Measurements from ENCODE around the gene WASHC3. TPM values are rescaled to one million over a fixed set of nuclear protein-coding genes. Genes with fewer than 3 reads are reported as not detected.

The WASHC3 gene, protein sequence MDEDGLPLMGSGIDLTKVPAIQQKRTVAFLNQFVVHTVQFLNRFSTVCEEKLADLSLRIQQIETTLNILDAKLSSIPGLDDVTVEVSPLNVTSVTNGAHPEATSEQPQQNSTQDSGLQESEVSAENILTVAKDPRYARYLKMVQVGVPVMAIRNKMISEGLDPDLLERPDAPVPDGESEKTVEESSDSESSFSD
- 10 to 100 TPM; 68.1 to 99.9 (median 74.1) TPM for total RNA-seq

DNA sequence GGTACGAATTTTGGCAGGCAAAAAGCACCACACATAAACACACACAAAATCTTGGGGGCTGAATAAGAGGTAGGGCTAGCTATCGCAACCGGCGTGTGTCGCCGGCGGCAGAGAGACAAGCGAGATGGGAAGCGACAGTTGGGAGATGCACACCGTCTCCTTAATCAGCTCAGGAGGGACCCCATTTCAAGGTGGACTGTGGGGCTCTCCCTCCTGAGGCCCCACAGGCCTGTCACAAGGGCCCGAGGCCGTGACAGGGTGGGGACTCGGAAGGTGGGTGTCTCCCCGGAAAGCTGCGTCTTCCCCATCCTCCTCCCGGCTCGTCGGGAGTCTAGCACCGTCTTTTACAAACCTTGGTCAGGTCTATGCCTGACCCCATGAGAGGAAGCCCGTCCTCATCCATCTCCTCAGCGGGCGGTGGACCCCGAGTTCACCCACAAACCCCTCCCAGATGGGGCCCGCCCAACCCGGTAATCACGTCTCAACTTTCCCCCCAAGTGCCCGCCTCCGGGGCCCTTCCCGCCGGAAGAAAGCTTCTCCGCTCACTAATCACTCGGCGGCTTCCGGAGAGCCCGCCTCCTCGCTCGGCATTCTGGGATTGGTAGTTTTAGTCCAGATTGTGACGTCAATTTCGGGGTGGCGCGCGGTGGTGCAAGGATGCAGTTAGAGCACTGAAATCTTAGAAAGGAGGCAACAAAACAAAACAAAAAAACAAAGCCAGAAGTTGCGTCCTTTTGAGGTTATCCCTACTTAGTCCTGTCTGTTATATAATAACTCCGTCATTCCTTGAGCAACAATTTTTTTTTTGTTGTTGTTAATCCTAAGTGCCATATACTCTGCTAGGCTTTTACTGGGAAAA is at the start of gene WASHC3:
WASHC3 (minus strand) TSS at position 432 of the 859 bp plus-strand sequence; CDS start at position 403, 29 bp downstream.
- no peaks in the 10 kb centered on the region for H3K27me3 ChIP-seq
- intact Hi-C loops (cut with DNase I; ENCODE audit: low total_unique reads), result no loop called here
- H3K36me3 ChIP-seq, result no peaks in the 10 kb centered on the region
- TF ChIP-seq POLR2AphosphoS5 (IDR thresholded peaks at IDR 0.05) (peak; percentile 83 to 92 (median 84)), POLR2A (IDR thresholded peaks at IDR 0.05) (peak; percentile 71)
- TF ChIP-seq, protein P1, sequence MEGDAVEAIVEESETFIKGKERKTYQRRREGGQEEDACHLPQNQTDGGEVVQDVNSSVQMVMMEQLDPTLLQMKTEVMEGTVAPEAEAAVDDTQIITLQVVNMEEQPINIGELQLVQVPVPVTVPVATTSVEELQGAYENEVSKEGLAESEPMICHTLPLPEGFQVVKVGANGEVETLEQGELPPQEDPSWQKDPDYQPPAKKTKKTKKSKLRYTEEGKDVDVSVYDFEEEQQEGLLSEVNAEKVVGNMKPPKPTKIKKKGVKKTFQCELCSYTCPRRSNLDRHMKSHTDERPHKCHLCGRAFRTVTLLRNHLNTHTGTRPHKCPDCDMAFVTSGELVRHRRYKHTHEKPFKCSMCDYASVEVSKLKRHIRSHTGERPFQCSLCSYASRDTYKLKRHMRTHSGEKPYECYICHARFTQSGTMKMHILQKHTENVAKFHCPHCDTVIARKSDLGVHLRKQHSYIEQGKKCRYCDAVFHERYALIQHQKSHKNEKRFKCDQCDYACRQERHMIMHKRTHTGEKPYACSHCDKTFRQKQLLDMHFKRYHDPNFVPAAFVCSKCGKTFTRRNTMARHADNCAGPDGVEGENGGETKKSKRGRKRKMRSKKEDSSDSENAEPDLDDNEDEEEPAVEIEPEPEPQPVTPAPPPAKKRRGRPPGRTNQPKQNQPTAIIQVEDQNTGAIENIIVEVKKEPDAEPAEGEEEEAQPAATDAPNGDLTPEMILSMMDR (IDR thresholded peaks at IDR 0.05), result no peak
- H3K4me3 ChIP-seq, result peak within 1 kb of the TSS; percentile 81 to 94 (median 86)
- DNase-seq (ENCODE audit: low spot score in 2 of 2), result peak; percentile 94
- no peaks in the 10 kb centered on the region for H3K4me1 ChIP-seq
- H3K9me3 ChIP-seq, result no peaks in the 10 kb centered on the region
- H3K27ac ChIP-seq, result peak within 1 kb of the TSS; percentile 95 to 96

DNA sequence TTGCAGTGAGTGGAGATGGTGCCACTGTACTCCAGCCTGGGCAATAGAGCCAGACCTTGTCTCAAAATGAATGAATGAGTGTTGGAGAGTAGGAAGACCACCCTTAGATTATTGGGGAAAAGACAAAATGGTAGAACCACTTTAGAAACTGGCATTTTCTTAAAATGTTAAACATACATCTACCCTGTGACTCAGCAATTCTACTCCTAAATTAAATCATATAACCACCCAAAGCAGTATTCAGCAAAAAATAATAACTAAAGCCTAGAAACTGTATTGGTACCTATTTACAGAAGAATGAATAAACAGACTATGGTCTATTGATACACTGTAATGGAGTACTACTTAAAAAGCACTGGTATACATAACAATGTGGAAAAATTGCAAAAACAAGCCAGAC is 49.0 kb upstream of the WASHC3 start:
- Histone ChIP-seq H3K27ac (no peak overlapping the region), H3K9me3 (no peaks in the 10 kb centered on the region), H3K27me3 (no peaks in the 10 kb centered on the region), H3K4me1 (no peaks in the 10 kb centered on the region), H3K36me3 (peaks cover 11% of the 10 kb centered on the region), H3K4me3 (no peak overlapping the region)
- intact Hi-C loops (cut with DNase I; ENCODE audit: low total_unique reads), result no loop called here
- TF ChIP-seq POLR2AphosphoS5 (IDR thresholded peaks at IDR 0.05), result no peak
- TF ChIP-seq POLR2A (IDR thresholded peaks at IDR 0.05), result no peak
- TF ChIP-seq, protein P1 (IDR thresholded peaks at IDR 0.05), result no peak
- DNase-seq (ENCODE audit: low spot score in 2 of 2), result no peak

DNA sequence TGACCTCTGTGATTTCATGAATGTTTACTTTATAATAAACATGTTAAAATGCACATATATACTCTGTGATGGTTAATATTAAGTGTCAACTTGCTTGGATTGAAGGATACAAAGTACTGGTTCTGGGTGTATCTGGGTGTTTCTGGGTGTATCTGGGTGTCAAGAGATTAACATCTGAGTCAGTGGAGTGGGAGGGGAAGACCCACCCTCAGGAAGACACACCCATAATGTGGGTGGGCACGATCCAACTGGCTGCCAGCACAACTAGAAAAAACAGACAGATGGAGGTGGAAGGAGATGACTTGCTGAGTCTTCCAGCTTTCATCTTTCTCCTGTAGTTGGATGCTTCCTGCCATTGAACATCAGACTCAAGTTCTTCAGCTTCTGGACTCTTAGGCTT is 46.2 kb upstream of the WASHC3 start:
- TF ChIP-seq, protein P1 (IDR thresholded peaks at IDR 0.05), result no peak
- TF ChIP-seq POLR2A (IDR thresholded peaks at IDR 0.05), result no peak
- TF ChIP-seq POLR2AphosphoS5 (IDR thresholded peaks at IDR 0.05), result no peak
- Histone ChIP-seq H3K4me1 (no peaks in the 10 kb centered on the region), H3K4me3 (no peak overlapping the region), H3K27me3 (no peaks in the 10 kb centered on the region), H3K9me3 (no peaks in the 10 kb centered on the region), H3K27ac (no peak overlapping the region), H3K36me3 (peaks cover 10% of the 10 kb centered on the region)
- intact Hi-C loops (cut with DNase I; ENCODE audit: low total_unique reads), result no loop called here
- DNase-seq (ENCODE audit: low spot score in 2 of 2), result no peak

DNA sequence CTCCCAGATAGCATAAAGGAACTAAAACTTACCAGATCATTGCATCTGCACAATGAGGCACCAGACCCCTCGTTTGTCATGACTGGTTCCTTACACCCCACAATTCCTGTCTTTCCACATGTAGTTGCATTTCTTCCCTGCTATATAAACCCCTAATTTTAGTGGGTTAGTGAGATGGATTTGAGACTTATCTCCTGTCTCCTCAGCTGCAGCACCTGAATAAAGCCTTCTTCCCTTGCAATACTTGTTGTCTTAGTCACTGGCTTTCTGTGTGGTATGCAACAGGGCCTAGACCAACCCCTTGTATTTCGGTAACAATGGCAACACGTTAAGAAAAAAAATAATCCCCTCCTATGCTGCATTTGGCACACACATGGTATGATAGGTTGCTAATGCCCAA is 45.1 kb upstream of the WASHC3 start:
- Histone ChIP-seq H3K9me3 (no peaks in the 10 kb centered on the region), H3K27me3 (no peaks in the 10 kb centered on the region), H3K27ac (no peak overlapping the region), H3K36me3 (peaks cover 10% of the 10 kb centered on the region), H3K4me1 (no peaks in the 10 kb centered on the region), H3K4me3 (no peak overlapping the region)
- intact Hi-C loops (cut with DNase I; ENCODE audit: low total_unique reads), result no loop called here
- TF ChIP-seq, protein P1 (IDR thresholded peaks at IDR 0.05), result no peak
- TF ChIP-seq POLR2A (IDR thresholded peaks at IDR 0.05) (no peak), POLR2AphosphoS5 (IDR thresholded peaks at IDR 0.05) (no peak)
- no peak for DNase-seq (ENCODE audit: low spot score in 2 of 2)

DNA sequence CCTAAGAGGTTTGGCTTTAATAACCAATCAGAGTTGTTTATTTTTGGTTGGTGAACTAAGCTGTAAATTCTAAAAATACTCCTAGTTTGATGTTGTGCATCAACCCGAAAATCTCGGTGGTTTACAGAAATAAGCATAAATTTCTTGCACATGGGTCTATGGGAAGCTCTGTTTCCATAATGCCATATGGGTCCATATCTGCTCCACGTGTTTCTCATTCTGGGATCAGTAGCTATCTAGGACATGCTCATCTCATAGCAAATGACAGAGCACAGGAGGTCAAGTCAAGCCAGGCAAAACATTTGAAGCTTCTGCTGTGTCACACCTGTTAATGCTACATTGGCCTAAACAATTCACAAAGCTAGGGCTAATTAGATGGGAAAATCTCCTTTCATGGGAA is 35.1 kb upstream of the WASHC3 start:
- H3K4me3 ChIP-seq, result no peak overlapping the region
- TF ChIP-seq POLR2AphosphoS5 (IDR thresholded peaks at IDR 0.05), result no peak
- TF ChIP-seq, protein P1 (IDR thresholded peaks at IDR 0.05), result no peak
- no peak for TF ChIP-seq POLR2A (IDR thresholded peaks at IDR 0.05)
- H3K4me1 ChIP-seq, result no peaks in the 10 kb centered on the region
- no peaks in the 10 kb centered on the region for H3K36me3 ChIP-seq
- DNase-seq (ENCODE audit: low spot score in 2 of 2), result no peak
- no peaks in the 10 kb centered on the region for H3K27me3 ChIP-seq
- intact Hi-C loops (cut with DNase I; ENCODE audit: low total_unique reads), result no loop called here
- H3K27ac ChIP-seq, result no peak overlapping the region
- H3K9me3 ChIP-seq, result no peaks in the 10 kb centered on the region

All from breast epithelium (tissue), 4 donors.